OCI-LY3 (cell line): Measurements from ENCODE around the gene DOP1B.

ENCODE experiments used
- H2AFZ ChIP-seq: fragments of 200-600, 300-600 bp; shearing (Covaris generic); 2 replicates; pipeline ENCODE4 v1.6.0; 2014; ENCODE audit warnings: antibody characterized with exemption, low read depth, low read length
- H3K27ac ChIP-seq: fragments of 200-600, 300-600 bp; sonication (generic); 2 replicates; pipeline ENCODE4 v1.5.1; 2014; ENCODE audit warnings: mild to moderate bottlenecking, low read length, moderate library complexity, mixed read lengths
- H3K27me3 ChIP-seq: fragments of 200-600, 300-600 bp; sonication (generic); 2 replicates; pipeline ENCODE4 v1.6.1; 2014; ENCODE audit warnings: low read depth, low read length, mixed read lengths
- H3K36me3 ChIP-seq: fragments of 200-600, 300-600 bp; sonication (generic); replicated peaks from 2 replicates; pipeline ENCODE3; 2014; ENCODE audit warnings: low read depth, low read length, mixed read lengths
- H3K4me1 ChIP-seq: fragments of 300-600, 200-600 bp; sonication (generic); 2 replicates; pipeline ENCODE4 v1.6.1; 2014; ENCODE audit warnings: low read length, mixed read lengths
- H3K4me2 ChIP-seq: fragments of 200-600, 300-600 bp; sonication (generic); 2 replicates; pipeline ENCODE4 v1.6.1; 2014; ENCODE audit warnings: low read length, mixed read lengths
- H3K4me3 ChIP-seq: fragments of 300-600, 200-600 bp; sonication (generic); 2 replicates; pipeline ENCODE4 v1.5.1; 2014; ENCODE audit warnings: antibody characterized with exemption, mild to moderate bottlenecking, low read length, moderate library complexity
- H3K79me2 ChIP-seq: fragments of 300-600, 200-600 bp; shearing (Covaris generic); 2 replicates; pipeline ENCODE4 v1.6.1; 2014; ENCODE audit warnings: mild to moderate bottlenecking, low read length, mixed read lengths
- H3K9ac ChIP-seq: fragments of 300-600, 200-600 bp; shearing (Covaris generic); 2 replicates; pipeline ENCODE4 v1.6.0; 2014; ENCODE audit warnings: mild to moderate bottlenecking, low read length, moderate library complexity
- H3K9me3 ChIP-seq: fragments of 200-600, 300-600 bp; shearing (Covaris generic); 2 replicates; pipeline ENCODE4 v1.6.1; 2014; ENCODE audit warnings: low read length, mixed read lengths; ENCODE audit not compliant: insufficient read depth
- H4K20me1 ChIP-seq: fragments of 200-600, 300-600 bp; sonication (generic); 2 replicates; pipeline ENCODE4 v1.6.1; 2016; ENCODE audit warnings: low read length, mixed read lengths; ENCODE audit not compliant: insufficient read depth
- CTCF ChIP-seq: fragments of 200-600, 300-600 bp; sonication (generic); IDR thresholded peaks from 2 replicates; pipeline ENCODE4 v1.5.1; 2014; ENCODE audit warnings: antibody characterized with exemption, low read length, low read depth
- EZH2phosphoT487 ChIP-seq: fragments of 200-600 bp; shearing (Covaris generic); IDR thresholded peaks from 2 replicates; pipeline ENCODE4 v1.6.1; 2018; ENCODE audit warnings: antibody characterized with exemption, mixed run types, low read depth

Gene DOP1B

GRCh38 chr21:36183144-36183795 lies 26.6 kb downstream of the DOP1B start:
- Histone ChIP-seq H3K27me3 (no peaks in the 10 kb centered on the region), H3K4me1 (peaks cover 11% of the 10 kb centered on the region), H2AFZ (no peak overlapping the region), H3K27ac (no peak overlapping the region), H3K79me2 (no peaks in the 10 kb centered on the region), H4K20me1 (no peaks in the 10 kb centered on the region), H3K9ac (no peak overlapping the region), H3K4me2 (no peak overlapping the region), H3K4me3 (no peak overlapping the region), H3K9me3 (no peaks in the 10 kb centered on the region; the same call in 1 of the 2 replicates), H3K36me3 (peaks cover 4% of the 10 kb centered on the region)
- TF ChIP-seq EZH2phosphoT487, result no peak
- no peak for TF ChIP-seq CTCF

- Histone ChIP-seq H2AFZ (no peak overlapping the region), H3K27me3 (no peaks in the 10 kb centered on the region), H3K9me3 (no peaks in the 10 kb centered on the region; the same call in 1 of the 2 replicates), H3K4me1 (peaks cover 11% of the 10 kb centered on the region), H4K20me1 (no peaks in the 10 kb centered on the region), H3K79me2 (no peaks in the 10 kb centered on the region), H3K9ac (no peak overlapping the region), H3K4me2 (no peak overlapping the region), H3K4me3 (no peak overlapping the region), H3K27ac (no peak overlapping the region), H3K36me3 (peaks cover 4% of the 10 kb centered on the region)
- TF ChIP-seq CTCF (no peak), EZH2phosphoT487 (no peak)
Measured at GRCh38 chr21:36184545-36184944, 27.9 kb downstream of the DOP1B start.

- H3K27ac ChIP-seq, result no peak overlapping the region
- no peak overlapping the region for H3K4me2 ChIP-seq
- peaks cover 11% of the 10 kb centered on the region for H3K4me1 ChIP-seq
- H3K9ac ChIP-seq, result no peak overlapping the region
- H3K79me2 ChIP-seq, result no peaks in the 10 kb centered on the region
- H3K36me3 ChIP-seq, result peaks cover 4% of the 10 kb centered on the region
- no peaks in the 10 kb centered on the region for H3K27me3 ChIP-seq
- H2AFZ ChIP-seq, result no peak overlapping the region
- no peaks in the 10 kb centered on the region for H4K20me1 ChIP-seq
- no peaks in the 10 kb centered on the region; the same call in 1 of the 2 replicates for H3K9me3 ChIP-seq
- H3K4me3 ChIP-seq, result no peak overlapping the region
- TF ChIP-seq CTCF, result no peak
- TF ChIP-seq EZH2phosphoT487, result no peak
Measured at GRCh38 chr21:36185523-36185922, 28.9 kb downstream of the DOP1B start.

GRCh38 chr21:36186081-36186480 lies 29.5 kb downstream of the DOP1B start:
- Histone ChIP-seq H3K9me3 (no peaks in the 10 kb centered on the region; the same call in 1 of the 2 replicates), H2AFZ (no peak overlapping the region), H4K20me1 (no peaks in the 10 kb centered on the region), H3K27ac (no peak overlapping the region), H3K79me2 (no peaks in the 10 kb centered on the region), H3K36me3 (peaks cover under 1% of the 10 kb centered on the region), H3K4me1 (peaks cover 9% of the 10 kb centered on the region), H3K4me2 (no peak overlapping the region), H3K27me3 (no peaks in the 10 kb centered on the region), H3K4me3 (no peak overlapping the region), H3K9ac (no peak overlapping the region)
- TF ChIP-seq EZH2phosphoT487, result no peak
- no peak for TF ChIP-seq CTCF
